ENCODE data around the gene MPST.
"Not testable (repeated sequence)": the region's sequence is repeated elsewhere in the genome, so short reads cannot be mapped to it uniquely, and the experiment has no call there.

The MPST gene

DNA sequence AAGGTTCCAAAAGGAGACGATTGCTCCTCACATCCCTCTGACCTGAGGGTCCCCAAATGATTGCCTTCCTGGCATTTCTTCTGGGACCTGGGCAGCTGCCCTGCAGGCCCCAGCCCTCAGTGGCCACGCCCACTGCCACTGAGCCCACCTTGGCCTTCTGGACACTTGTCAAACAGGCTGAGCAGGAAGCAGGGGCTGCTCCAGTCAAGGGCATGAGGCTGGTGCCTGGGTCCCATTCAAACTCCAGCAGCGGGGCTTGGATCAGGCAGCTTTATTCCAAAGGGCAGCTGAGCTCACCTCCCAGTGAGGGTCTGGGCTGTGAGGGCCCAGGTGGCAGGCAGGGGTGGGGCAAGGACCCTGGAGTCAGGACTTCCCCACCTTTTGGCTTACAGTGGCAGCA, 45.6 kb downstream of the MPST start:
- H3K4me1 ChIP-seq (ENCODE audit: control insufficient read depth in 2 of 2, insufficient read depth in 2 of 2, low read length in 2 of 2): peaks cover 0 to 4% of the 10 kb centered on the region in 2 donors
- no peak overlapping the region for H3K4me3 ChIP-seq (ENCODE audit: low read length in 2 of 2)
- no peak overlapping the region for H3K27ac ChIP-seq (ENCODE audit: low read depth in 2 of 2, low read length in 2 of 2)
- no peaks in the 10 kb centered on the region for H3K9me3 ChIP-seq (ENCODE audit: control insufficient read depth in 2 of 2, low read length in 2 of 2)
- peaks cover 0 to 2% of the 10 kb centered on the region in 2 donors for H3K36me3 ChIP-seq (ENCODE audit: control insufficient read depth in 2 of 2, insufficient read depth in 2 of 2, low read length in 2 of 2)
- no peak overlapping the region for H3K9ac ChIP-seq (ENCODE audit: low read depth in 1 of 2, low read length in 2 of 2)
- peaks cover 9 to 14% of the 10 kb centered on the region in 2 donors for H3K27me3 ChIP-seq (ENCODE audit: control insufficient read depth in 2 of 2, insufficient read depth in 2 of 2, low read length in 2 of 2)

DNA sequence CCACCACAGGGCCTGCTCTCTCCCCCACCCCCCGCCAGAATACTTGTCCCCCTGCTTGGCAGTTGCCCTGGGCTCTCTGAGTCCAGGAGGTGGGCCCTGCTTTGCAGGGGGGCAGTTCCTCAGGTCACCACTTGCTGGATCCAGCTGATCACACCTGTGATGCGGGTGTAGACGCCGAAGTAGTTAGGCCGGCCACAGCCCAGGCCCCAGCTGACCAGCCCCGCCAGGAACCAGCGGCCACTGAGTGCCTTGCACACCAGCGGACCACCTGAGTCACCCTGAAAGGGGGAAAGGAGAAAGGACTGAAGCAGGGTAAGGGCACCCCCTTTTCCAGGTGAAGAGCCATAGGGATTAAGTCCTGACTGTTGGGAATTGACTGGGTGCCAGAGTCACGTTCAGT, 46.4 kb downstream of the MPST start:
- Histone ChIP-seq H3K36me3 (ENCODE audit: control insufficient read depth in 2 of 2, insufficient read depth in 2 of 2, low read length in 2 of 2) (peaks cover 0 to 2% of the 10 kb centered on the region in 2 donors), H3K4me3 (ENCODE audit: low read length in 2 of 2) (no peak overlapping the region), H3K27me3 (ENCODE audit: control insufficient read depth in 2 of 2, insufficient read depth in 2 of 2, low read length in 2 of 2) (peaks cover 10 to 16% of the 10 kb centered on the region in 2 donors), H3K4me1 (ENCODE audit: control insufficient read depth in 2 of 2, insufficient read depth in 2 of 2, low read length in 2 of 2) (peaks cover 0 to 4% of the 10 kb centered on the region in 2 donors), H3K9me3 (ENCODE audit: control insufficient read depth in 2 of 2, low read length in 2 of 2) (no peaks in the 10 kb centered on the region), H3K9ac (ENCODE audit: low read depth in 1 of 2, low read length in 2 of 2) (no peak overlapping the region), H3K27ac (ENCODE audit: low read depth in 2 of 2, low read length in 2 of 2) (no peak overlapping the region)

DNA sequence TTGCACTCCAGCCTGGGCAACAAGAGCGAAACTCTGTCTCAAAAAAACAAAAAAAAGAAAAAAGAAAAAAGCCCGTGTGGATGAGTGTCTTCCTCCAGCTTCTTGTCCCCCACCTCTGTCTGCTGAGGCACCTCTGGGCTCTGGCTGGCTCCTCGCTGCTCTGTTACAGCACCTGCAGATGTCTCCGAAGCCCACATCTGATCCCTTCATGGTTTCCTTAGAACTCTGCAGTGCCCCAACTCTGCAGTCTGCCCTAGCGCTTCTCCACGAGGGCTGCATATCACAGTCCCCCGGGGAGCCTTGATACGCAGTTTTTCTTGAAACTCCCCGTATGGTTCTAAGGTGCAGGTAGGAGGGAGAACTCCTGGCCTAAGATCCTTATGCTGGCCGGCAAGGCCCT, 47.9 kb downstream of the MPST start:
- Histone ChIP-seq H3K9ac (ENCODE audit: low read depth in 1 of 2, low read length in 2 of 2) (no peak overlapping the region), H3K27ac (ENCODE audit: low read depth in 2 of 2, low read length in 2 of 2) (no peak overlapping the region), H3K27me3 (ENCODE audit: control insufficient read depth in 2 of 2, insufficient read depth in 2 of 2, low read length in 2 of 2) (peaks cover 10 to 16% of the 10 kb centered on the region in 2 donors), H3K4me1 (ENCODE audit: control insufficient read depth in 2 of 2, insufficient read depth in 2 of 2, low read length in 2 of 2) (peaks cover 0 to 4% of the 10 kb centered on the region in 2 donors), H3K4me3 (ENCODE audit: low read length in 2 of 2) (no peak overlapping the region), H3K36me3 (ENCODE audit: control insufficient read depth in 2 of 2, insufficient read depth in 2 of 2, low read length in 2 of 2) (no peaks in the 10 kb centered on the region), H3K9me3 (ENCODE audit: control insufficient read depth in 2 of 2, low read length in 2 of 2) (no peaks in the 10 kb centered on the region)

DNA sequence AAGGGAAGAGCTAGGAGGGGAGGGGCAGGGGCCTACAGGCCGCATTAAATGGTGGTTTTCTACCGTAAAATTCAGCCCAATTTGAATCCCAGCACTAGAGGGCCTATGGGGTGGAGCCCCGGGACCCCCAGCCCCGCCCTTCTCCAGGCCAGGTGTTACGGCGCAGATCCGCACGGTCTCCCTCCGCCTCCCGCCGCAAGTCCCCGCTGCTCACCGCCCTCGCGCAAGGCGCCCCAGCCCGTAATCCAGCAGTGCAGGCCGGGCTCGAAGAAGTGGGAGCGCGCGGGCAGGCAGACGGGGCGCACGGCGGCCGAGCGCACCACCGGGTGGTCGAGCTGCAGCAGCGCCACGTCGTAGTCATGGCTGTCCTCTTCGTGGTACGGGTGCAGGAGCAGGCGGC, 49.3 kb downstream of the MPST start:
- H3K27ac ChIP-seq (ENCODE audit: low read depth in 2 of 2, low read length in 2 of 2): no peak overlapping the region
- no peaks in the 10 kb centered on the region for H3K9me3 ChIP-seq (ENCODE audit: control insufficient read depth in 2 of 2, low read length in 2 of 2)
- H3K27me3 ChIP-seq (ENCODE audit: control insufficient read depth in 2 of 2, insufficient read depth in 2 of 2, low read length in 2 of 2): peaks cover 10 to 16% of the 10 kb centered on the region in 2 donors
- no peak overlapping the region for H3K9ac ChIP-seq (ENCODE audit: low read depth in 1 of 2, low read length in 2 of 2)
- no peaks in the 10 kb centered on the region for H3K4me1 ChIP-seq (ENCODE audit: control insufficient read depth in 2 of 2, insufficient read depth in 2 of 2, low read length in 2 of 2)
- H3K36me3 ChIP-seq (ENCODE audit: control insufficient read depth in 2 of 2, insufficient read depth in 2 of 2, low read length in 2 of 2): no peaks in the 10 kb centered on the region
- H3K4me3 ChIP-seq (ENCODE audit: low read length in 2 of 2): no peak overlapping the region

DNA sequence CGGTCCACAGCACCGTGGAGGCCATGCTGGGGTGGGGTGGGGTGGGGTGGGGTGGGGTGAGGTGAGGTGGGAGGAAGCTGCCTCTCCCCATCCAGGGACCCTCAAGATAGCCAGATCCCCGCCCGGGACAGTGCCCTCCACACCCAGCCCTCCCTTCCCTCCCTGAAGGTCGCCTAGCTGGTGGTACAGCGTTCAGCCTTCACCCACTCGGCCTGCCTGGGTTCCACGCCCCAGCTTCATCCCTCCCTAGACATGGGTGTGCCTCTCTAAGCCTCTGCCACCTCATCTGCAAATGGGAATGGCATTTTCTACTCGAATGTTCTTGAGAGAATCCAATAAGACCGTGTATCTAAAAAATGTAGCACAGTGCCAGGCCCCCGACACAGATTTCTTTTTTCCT, 49.8 kb downstream of the MPST start:
- Histone ChIP-seq H3K4me3 (ENCODE audit: low read length in 2 of 2) (no peak overlapping the region), H3K9ac (ENCODE audit: low read depth in 1 of 2, low read length in 2 of 2) (no peak overlapping the region), H3K4me1 (ENCODE audit: control insufficient read depth in 2 of 2, insufficient read depth in 2 of 2, low read length in 2 of 2) (no peaks in the 10 kb centered on the region), H3K27ac (ENCODE audit: low read depth in 2 of 2, low read length in 2 of 2) (no peak overlapping the region), H3K9me3 (ENCODE audit: control insufficient read depth in 2 of 2, low read length in 2 of 2) (no peaks in the 10 kb centered on the region), H3K27me3 (ENCODE audit: control insufficient read depth in 2 of 2, insufficient read depth in 2 of 2, low read length in 2 of 2) (peaks cover 10 to 16% of the 10 kb centered on the region in 2 donors), H3K36me3 (ENCODE audit: control insufficient read depth in 2 of 2, insufficient read depth in 2 of 2, low read length in 2 of 2) (no peaks in the 10 kb centered on the region)

DNA sequence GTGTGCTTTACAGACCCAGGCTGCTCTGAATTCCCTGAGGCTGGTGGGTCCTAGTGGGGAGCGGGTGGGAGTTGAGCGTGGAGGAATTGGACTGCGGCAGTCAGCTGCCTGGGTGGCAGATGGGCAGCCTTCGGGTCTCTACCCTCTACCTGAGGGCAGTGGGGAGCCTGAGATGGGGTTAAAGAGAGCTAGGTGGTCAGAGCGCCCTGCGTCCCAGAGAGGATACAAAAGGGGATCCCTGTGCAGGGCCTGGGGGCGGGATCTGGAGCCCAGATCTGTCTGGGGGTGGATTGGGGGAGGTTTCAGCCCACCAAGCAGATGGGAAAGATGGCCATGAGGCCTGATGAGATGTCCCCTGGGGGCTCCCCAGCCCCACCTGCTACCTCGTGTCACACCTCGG, 50.2 kb downstream of the MPST start:
- Histone ChIP-seq H3K27ac (ENCODE audit: low read depth in 2 of 2, low read length in 2 of 2) (no peak overlapping the region), H3K4me1 (ENCODE audit: control insufficient read depth in 2 of 2, insufficient read depth in 2 of 2, low read length in 2 of 2) (no peaks in the 10 kb centered on the region), H3K27me3 (ENCODE audit: control insufficient read depth in 2 of 2, insufficient read depth in 2 of 2, low read length in 2 of 2) (peaks cover 10 to 17% of the 10 kb centered on the region in 2 donors), H3K9ac (ENCODE audit: low read depth in 1 of 2, low read length in 2 of 2) (no peak overlapping the region), H3K36me3 (ENCODE audit: control insufficient read depth in 2 of 2, insufficient read depth in 2 of 2, low read length in 2 of 2) (no peaks in the 10 kb centered on the region), H3K9me3 (ENCODE audit: control insufficient read depth in 2 of 2, low read length in 2 of 2) (no peaks in the 10 kb centered on the region), H3K4me3 (ENCODE audit: low read length in 2 of 2) (no peak overlapping the region)

DNA sequence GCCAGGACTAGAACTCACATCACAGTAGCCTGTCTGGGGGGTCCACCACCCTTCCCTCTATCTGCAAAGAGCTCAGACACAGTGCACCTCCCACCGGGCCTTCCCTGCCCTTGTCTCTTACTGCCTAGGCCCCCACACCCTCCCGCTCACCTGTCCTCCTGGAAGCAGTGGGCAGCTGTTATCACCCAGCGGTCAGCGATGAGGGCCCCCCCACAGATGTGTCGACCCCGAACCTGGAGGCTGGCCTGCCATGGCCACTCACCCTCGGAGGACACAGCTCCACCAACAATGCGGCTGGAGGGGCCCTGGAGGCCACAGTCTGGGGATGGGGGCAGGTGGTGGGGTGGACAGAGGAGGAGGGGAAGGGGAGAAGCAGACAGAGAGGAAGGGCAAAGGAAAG, 50.8 kb downstream of the MPST start:
- Histone ChIP-seq H3K27ac (ENCODE audit: low read depth in 2 of 2, low read length in 2 of 2) (no peak overlapping the region), H3K4me3 (ENCODE audit: low read length in 2 of 2) (no peak overlapping the region), H3K9me3 (ENCODE audit: control insufficient read depth in 2 of 2, low read length in 2 of 2) (no peaks in the 10 kb centered on the region), H3K36me3 (ENCODE audit: control insufficient read depth in 2 of 2, insufficient read depth in 2 of 2, low read length in 2 of 2) (no peaks in the 10 kb centered on the region), H3K27me3 (ENCODE audit: control insufficient read depth in 2 of 2, insufficient read depth in 2 of 2, low read length in 2 of 2) (peaks cover 10 to 23% of the 10 kb centered on the region in 2 donors), H3K9ac (ENCODE audit: low read depth in 1 of 2, low read length in 2 of 2) (no peak overlapping the region), H3K4me1 (ENCODE audit: control insufficient read depth in 2 of 2, insufficient read depth in 2 of 2, low read length in 2 of 2) (no peaks in the 10 kb centered on the region)

DNA sequence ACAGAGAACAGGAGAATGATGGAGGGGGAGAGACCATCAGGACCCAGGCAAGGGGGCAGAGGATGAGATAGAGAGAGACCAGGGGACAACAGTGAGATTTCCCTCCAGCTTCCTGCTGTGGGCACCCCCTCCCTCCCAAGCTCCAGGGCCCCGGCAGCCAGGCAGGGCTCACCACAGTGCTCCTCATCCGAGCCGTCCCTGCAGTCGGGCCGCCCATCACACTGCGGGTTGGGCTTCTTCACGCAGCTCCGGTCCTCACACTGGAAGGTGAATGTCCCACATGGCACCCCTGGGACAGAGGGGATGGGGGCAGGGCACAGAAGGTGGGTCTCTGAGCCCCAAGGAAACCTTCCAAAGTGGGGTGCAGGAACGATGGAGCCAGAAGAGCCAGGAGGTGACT, 51.2 kb downstream of the MPST start:
- Histone ChIP-seq H3K27me3 (ENCODE audit: control insufficient read depth in 2 of 2, insufficient read depth in 2 of 2, low read length in 2 of 2) (peaks cover 10 to 24% of the 10 kb centered on the region in 2 donors), H3K4me3 (ENCODE audit: low read length in 2 of 2) (no peak overlapping the region), H3K9me3 (ENCODE audit: control insufficient read depth in 2 of 2, low read length in 2 of 2) (no peaks in the 10 kb centered on the region), H3K4me1 (ENCODE audit: control insufficient read depth in 2 of 2, insufficient read depth in 2 of 2, low read length in 2 of 2) (no peaks in the 10 kb centered on the region), H3K36me3 (ENCODE audit: control insufficient read depth in 2 of 2, insufficient read depth in 2 of 2, low read length in 2 of 2) (no peaks in the 10 kb centered on the region), H3K9ac (ENCODE audit: low read depth in 1 of 2, low read length in 2 of 2) (no peak overlapping the region), H3K27ac (ENCODE audit: low read depth in 2 of 2, low read length in 2 of 2) (no peak overlapping the region)

DNA sequence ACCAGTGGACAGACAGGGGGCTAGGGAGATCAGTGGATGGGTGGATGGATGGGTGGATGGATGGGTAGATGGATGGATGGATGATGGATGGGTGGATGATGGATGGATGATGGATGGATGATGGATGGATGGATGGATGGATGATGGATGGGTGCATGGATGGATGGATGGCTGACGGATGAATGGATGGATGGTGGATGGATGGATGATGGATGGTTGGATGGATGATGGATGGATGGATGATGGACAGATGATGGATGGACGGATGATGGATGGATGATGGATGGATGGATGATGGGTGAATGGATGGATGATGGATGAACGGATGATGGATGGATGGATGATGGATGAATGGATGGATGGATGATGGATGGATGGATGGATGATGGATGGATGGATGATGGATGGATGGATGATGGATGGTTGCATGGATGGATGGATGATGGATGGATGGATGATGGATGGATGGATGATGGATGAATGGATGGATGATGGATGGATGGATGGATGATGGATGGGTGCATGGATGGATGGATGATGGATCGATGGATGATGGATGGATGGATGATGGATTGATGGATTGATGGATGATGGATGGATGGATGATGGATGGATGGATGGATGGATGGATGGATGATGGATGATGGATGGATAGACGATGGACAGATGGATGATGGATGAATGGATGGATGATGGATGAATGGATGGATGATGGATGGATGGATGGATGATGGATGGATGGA, 52.5 kb downstream of the MPST start:
- peaks cover 14 to 24% of the 10 kb centered on the region in 2 donors for H3K27me3 ChIP-seq (ENCODE audit: control insufficient read depth in 2 of 2, insufficient read depth in 2 of 2, low read length in 2 of 2)
- not testable (repeated sequence) for H3K4me1 ChIP-seq (ENCODE audit: control insufficient read depth in 2 of 2, insufficient read depth in 2 of 2, low read length in 2 of 2); H3K27ac ChIP-seq (ENCODE audit: low read depth in 2 of 2, low read length in 2 of 2); H3K36me3 ChIP-seq (ENCODE audit: control insufficient read depth in 2 of 2, insufficient read depth in 2 of 2, low read length in 2 of 2); H3K4me3 ChIP-seq (ENCODE audit: low read length in 2 of 2); H3K9ac ChIP-seq (ENCODE audit: low read depth in 1 of 2, low read length in 2 of 2); H3K9me3 ChIP-seq (ENCODE audit: control insufficient read depth in 2 of 2, low read length in 2 of 2)

DNA sequence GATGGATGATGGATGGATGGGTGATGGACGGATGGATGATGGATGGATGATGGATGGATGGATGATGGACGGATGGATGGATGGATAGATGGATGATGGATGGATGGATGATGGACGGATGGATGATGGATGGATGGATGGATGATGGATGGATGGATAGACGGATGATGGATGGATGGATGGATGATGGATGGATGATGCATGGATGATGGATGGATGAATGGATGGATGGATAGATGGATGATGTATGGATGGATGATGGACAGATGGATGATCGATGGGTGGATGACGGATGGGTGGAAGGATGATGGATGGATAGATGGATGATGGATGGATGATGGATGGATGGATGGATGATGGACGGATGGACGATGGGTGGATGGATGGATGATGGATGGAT, 53.1 kb downstream of the MPST start:
- no peak overlapping the region for H3K27ac ChIP-seq (ENCODE audit: low read depth in 2 of 2, low read length in 2 of 2)
- no peaks in the 10 kb centered on the region for H3K4me1 ChIP-seq (ENCODE audit: control insufficient read depth in 2 of 2, insufficient read depth in 2 of 2, low read length in 2 of 2)
- H3K36me3 ChIP-seq (ENCODE audit: control insufficient read depth in 2 of 2, insufficient read depth in 2 of 2, low read length in 2 of 2): no peaks in the 10 kb centered on the region
- H3K27me3 ChIP-seq (ENCODE audit: control insufficient read depth in 2 of 2, insufficient read depth in 2 of 2, low read length in 2 of 2): peaks cover 14 to 23% of the 10 kb centered on the region in 2 donors
- no peaks in the 10 kb centered on the region for H3K9me3 ChIP-seq (ENCODE audit: control insufficient read depth in 2 of 2, low read length in 2 of 2)
- H3K4me3 ChIP-seq (ENCODE audit: low read length in 2 of 2): no peak overlapping the region
- H3K9ac ChIP-seq (ENCODE audit: low read depth in 1 of 2, low read length in 2 of 2): no peak overlapping the region
